Esophagus muscularis mucosa (tissue), 4 donors: ENCODE data around the gene LCTL. TPM values are rescaled to one million over a fixed set of nuclear protein-coding genes. Genes with fewer than 3 reads are reported as not detected.
A peak's percentile ranks its signal among the peaks of the same experiment; 100 is the strongest.

Source experiments
- DNase-seq: peaks from one replicate; pipeline ENCODE4 v3.0.0-alpha.2; 2017; ENCODE audit errors: extremely low spot score
- H3K27ac ChIP-seq, 4 donors: fragments of 200-600 bp; sonication (generic); replicated peaks in 1 of 4; 1 replicate in 3 of 4; 2 replicates in 1 of 4; pipeline ENCODE4 v1.5.1; 2016 to 2019; ENCODE audit warnings: mild to moderate bottlenecking in 1 of 4
- H3K27me3 ChIP-seq, 4 donors: fragments of 200-600 bp; sonication (generic); one replicate each; pipeline versions ENCODE4 v1.5.1 to v1.6.0; 2016 to 2019
- H3K36me3 ChIP-seq, 4 donors: fragments of 200-600 bp; sonication (generic); one replicate each; pipeline ENCODE4 v1.5.1; 2016 to 2019
- H3K4me1 ChIP-seq, 4 donors: fragments of 200-600 bp; sonication (generic); one replicate each; pipeline ENCODE4 v1.5.1; 2016 to 2019
- H3K4me3 ChIP-seq, 4 donors: fragments of 200-600 bp; sonication (generic); 1 replicate in 2 of 4; 2 replicates in 2 of 4; pipeline ENCODE4 v1.5.1; 2016 to 2019; ENCODE audit warnings: mild to moderate bottlenecking in 4 of 4, moderate library complexity in 1 of 4
- H3K9me3 ChIP-seq, 4 donors: fragments of 200-600 bp; sonication (generic); 1 replicate in 3 of 4; 2 replicates in 1 of 4; pipeline ENCODE4 v1.5.1; 2016 to 2019
- CTCF ChIP-seq, 3 experiments: fragments of 200-600 bp in 2 of 3; fragments of 450-650 bp in 1 of 3; sonication (generic) in 2 of 3; IDR thresholded peaks; one replicate each; pipeline ENCODE4 v1.5.1; 2017 to 2019; ENCODE audit warnings: antibody characterized with exemption in 3 of 3, mild to moderate bottlenecking in 2 of 3, moderate library complexity in 1 of 3
- EP300 ChIP-seq: sonication (generic); formaldehyde crosslinking; IDR thresholded peaks from one replicate; pipeline ENCODE4 v1.6.1; 2017; ENCODE audit warnings: antibody characterized with exemption
- POLR2A ChIP-seq: fragments of 450-650 bp; IDR thresholded peaks from one replicate; pipeline ENCODE4 v1.6.1; 2017; ENCODE audit warnings: antibody characterized with exemption, moderate library complexity, mild to moderate bottlenecking, low read depth
- POLR2AphosphoS5 ChIP-seq, 2 donors: sonication (generic); formaldehyde crosslinking; IDR thresholded peaks; one replicate each; pipeline ENCODE4 v1.6.1; 2017; ENCODE audit warnings: antibody characterized with exemption in 2 of 2
- WGBS: methylation state at CpG from one replicate; pipeline ENCODE4 v1.1.5; 2018; 5-methylcytosine and 5-hydroxymethylcytosine counted together
- intact Hi-C: fragments of 100-400 bp; cut with DNase I; formaldehyde crosslinking; loops from one replicate; pipeline ENCODE4 v1.15.1; 2023
- total RNA-seq, 4 donors: library from RNA; depleted of rRNA; stranded (reverse); fragments of >200 nt; gene quantifications; one replicate each; pipeline versions ENCODE4 v1.1.0 to v1.2.1, GENCODE V29; 2016

The LCTL gene
- total RNA-seq, 4 donors from 2014 or later, result not detected

GRCh38 chr15:66611257-66612053, 45.7 kb upstream of the LCTL start:
- TF ChIP-seq CTCF (IDR thresholded peaks at IDR 0.05) (no peak), POLR2AphosphoS5 (IDR thresholded peaks at IDR 0.05) (no peak), POLR2A (no peak), EP300 (no peak)
- Histone ChIP-seq H3K4me3 (no peak overlapping the region), H3K27me3 (no peaks in the 10 kb centered on the region), H3K9me3 (no peaks in the 10 kb centered on the region), H3K4me1 (peaks cover 4 to 22% (median 11%) of the 10 kb centered on the region in 4 donors), H3K36me3 (no peaks in the 10 kb centered on the region), H3K27ac (no peak overlapping the region)
- DNase-seq, result no peak
- 76% methylated on average over 9 of the region's 13 CpGs for WGBS
- intact Hi-C loops, result no loop called here

- Histone ChIP-seq H3K4me3 (no peak overlapping the region), H3K4me1 (peaks cover 0 to 17% (median 7%) of the 10 kb centered on the region in 4 donors), H3K9me3 (no peaks in the 10 kb centered on the region), H3K36me3 (no peaks in the 10 kb centered on the region), H3K27ac (no peak overlapping the region), H3K27me3 (no peaks in the 10 kb centered on the region)
- DNase-seq, result no peak
- TF ChIP-seq POLR2A (no peak), CTCF (IDR thresholded peaks at IDR 0.05) (no peak), POLR2AphosphoS5 (IDR thresholded peaks at IDR 0.05) (no peak), EP300 (no peak)
- 97% methylated on average over 5 of the region's 5 CpGs for WGBS
- intact Hi-C loops, result no loop called here
Measured at GRCh38 chr15:66609876-66610275, 44.1 kb upstream of the LCTL start.

- intact Hi-C loops, result no loop called here
- Histone ChIP-seq H3K9me3 (no peaks in the 10 kb centered on the region), H3K4me1 (peaks cover 0 to 7% (median 2%) of the 10 kb centered on the region in 4 donors), H3K27me3 (no peaks in the 10 kb centered on the region), H3K4me3 (no peak overlapping the region), H3K27ac (no peak overlapping the region), H3K36me3 (no peaks in the 10 kb centered on the region)
- TF ChIP-seq EP300 (no peak), CTCF (IDR thresholded peaks at IDR 0.05) (no peak), POLR2AphosphoS5 (IDR thresholded peaks at IDR 0.05) (no peak), POLR2A (no peak)
- no peak for DNase-seq
- WGBS, result 95% methylated on average over 2 of the region's 2 CpGs
Measured at GRCh38 chr15:66608881-66609280, 43.1 kb upstream of the LCTL start.

GRCh38 chr15:66608159-66608558, 42.4 kb upstream of the LCTL start:
- TF ChIP-seq POLR2AphosphoS5 (IDR thresholded peaks at IDR 0.05), result no peak
- TF ChIP-seq EP300, result no peak
- intact Hi-C loops, result no loop called here
- H3K4me3 ChIP-seq, result no peak overlapping the region
- H3K27me3 ChIP-seq, result no peaks in the 10 kb centered on the region
- 77% methylated on average over 3 of the region's 3 CpGs for WGBS
- H3K27ac ChIP-seq, result no peak overlapping the region
- peaks cover 0 to 4% (median 0%) of the 10 kb centered on the region in 4 donors for H3K4me1 ChIP-seq
- H3K36me3 ChIP-seq, result no peaks in the 10 kb centered on the region
- no peak for DNase-seq
- no peaks in the 10 kb centered on the region for H3K9me3 ChIP-seq

- no peak for DNase-seq
- 47% methylated on average over 14 of the region's 14 CpGs for WGBS
- no peak for TF ChIP-seq POLR2AphosphoS5 (IDR thresholded peaks at IDR 0.05)
- TF ChIP-seq EP300, result no peak
- TF ChIP-seq CTCF (IDR thresholded peaks at IDR 0.05), result peak; percentile 72 to 80 (median 73)
- no peaks in the 10 kb centered on the region for H3K36me3 ChIP-seq
- intact Hi-C loops, result loop anchor here (2.0 to 5.0 kb wide), 2 partner anchors 169 to 247 kb away; no protein-coding TSS in a partner anchor
- no peaks in the 10 kb centered on the region for H3K27me3 ChIP-seq
- H3K27ac ChIP-seq, result no peak overlapping the region
- H3K4me3 ChIP-seq, result no peak overlapping the region
- H3K4me1 ChIP-seq, result no peaks in the 10 kb centered on the region
- no peaks in the 10 kb centered on the region for H3K9me3 ChIP-seq
Measured at GRCh38 chr15:66603301-66604179, 37.7 kb upstream of the LCTL start.
